D721Med (cell line): ENCODE data around the gene SNRPA.

Source experiments
- DNase-seq: peaks from one replicate; pipeline ENCODE4 v3.0.0; 2011; ENCODE audit warnings: low spot score; ENCODE audit not compliant: insufficient read length
- FAIRE-seq: peaks from 2 replicates; lab custom pipeline; 2011; peaks lifted over from hg19 to GRCh38; lab: Jason Lieb, UNC
- CTCF ChIP-seq: IDR thresholded peaks from 2 replicates; pipeline ENCODE4 v1.5.1; 2012; ENCODE audit warnings: mild to moderate bottlenecking, control low read depth; ENCODE audit not compliant: insufficient read depth; ENCODE audit errors: missing control alignments

Gene SNRPA

GRCh38 chr19:40799558-40800338 lies 48.7 kb downstream of the SNRPA start:
- no peak for DNase-seq
- no peak for TF ChIP-seq CTCF
- FAIRE-seq: no peak

GRCh38 chr19:40800339-40800996 lies 49.5 kb downstream of the SNRPA start:
- no peak for TF ChIP-seq CTCF

GRCh38 chr19:40800997-40801377 lies 50.0 kb downstream of the SNRPA start:
- FAIRE-seq (no peak), DNase-seq (no peak)
- no peak for TF ChIP-seq CTCF

More at GRCh38 chr19:40800339-40800996, 49.5 kb downstream of the SNRPA start:
- FAIRE-seq: no peak
- no peak for DNase-seq

GRCh38 chr19:40801426-40802299 lies 50.7 kb downstream of the SNRPA start:
- FAIRE-seq (no peak), DNase-seq (no peak)
- TF ChIP-seq CTCF: no peak

GRCh38 chr19:40802300-40803169 lies 51.5 kb downstream of the SNRPA start:
- FAIRE-seq (no peak), DNase-seq (no peak)
- no peak for TF ChIP-seq CTCF

GRCh38 chr19:40803170-40803856 lies 52.3 kb downstream of the SNRPA start:
- TF ChIP-seq CTCF: no peak
- FAIRE-seq: no peak

More at GRCh38 chr19:40803170-40803856, 52.3 kb downstream of the SNRPA start:
- DNase-seq: no peak
